Measurements from ENCODE around the gene TRIM15.

GRCh38 chr6:30160008-30160784, 3.1 kb upstream of the TRIM15 start:
- no peak for TF ChIP-seq TAF1 (IDR thresholded peaks at IDR 0.05; ENCODE audit: borderline replicate concordance, low read depth, low read length)
- no peak for TF ChIP-seq POLR2AphosphoS5 (IDR thresholded peaks at IDR 0.05; ENCODE audit: low read depth, low read length)

Measured in GM12892 (cell line).